ENCODE data around the gene ALKBH6. TPM values are rescaled to one million over a fixed set of nuclear protein-coding genes. Genes with fewer than 3 reads are reported as not detected.

Gene ALKBH6
- total RNA-seq, 2 experiments from 2014 or later = 28.7 to 29.0 TPM

- CTCF ChIA-PET (ENCODE audit: unreplicated experiment) = no interaction called here
- Histone ChIP-seq H3K79me2 (ENCODE audit: insufficient read depth, low read depth, low read length) (no peaks in the 10 kb centered on the region), H3K27ac (ENCODE audit: low read depth, low read length, poor library complexity, severe bottlenecking) (no peak overlapping the region), H2AFZ (ENCODE audit: low read length) (no peak overlapping the region), H3K4me3 (ENCODE audit: low read depth, low read length, poor library complexity, severe bottlenecking) (no peak overlapping the region), H3K4me1 (ENCODE audit: insufficient read depth, low read length, poor library complexity, severe bottlenecking) (no peaks in the 10 kb centered on the region), H3K4me2 (ENCODE audit: low read length) (no peak overlapping the region), H3K9me3 (ENCODE audit: low read length) (no peaks in the 10 kb centered on the region), H3K9me2 (ENCODE audit: insufficient read depth, low read length) (no peaks in the 10 kb centered on the region), H3K36me3 (ENCODE audit: insufficient read depth, low read length) (no peaks in the 10 kb centered on the region), H4K20me1 (ENCODE audit: insufficient read depth, low read length) (no peaks in the 10 kb centered on the region)
- intact Hi-C loops (cut with micrococcal nuclease; ENCODE audit: unreplicated experiment) = no loop called here
- POLR2A ChIA-PET = interaction anchor here (0.6 kb wide), 1 partner anchor 47 kb away, joined by 3 read pairs; no protein-coding TSS in a partner anchor
- DNase-seq (ENCODE audit: low spot score) = no peak
- no TSS peak for BruUV-seq (replicated peaks)
- TF ChIP-seq CTCF (conservative IDR thresholded peaks at IDR 0.05; ENCODE audit: low read length) (no peak), EZH2phosphoT487 (IDR thresholded peaks at IDR 0.05; ENCODE audit: borderline replicate concordance, low read depth, low read length) (no peak)
Observed at GRCh38 chr19:35973487-35973886, 40.5 kb downstream of the ALKBH6 start.

- H4K20me1 ChIP-seq (ENCODE audit: insufficient read depth, low read length) = no peaks in the 10 kb centered on the region
- no peaks in the 10 kb centered on the region for H3K4me1 ChIP-seq (ENCODE audit: insufficient read depth, low read length, poor library complexity, severe bottlenecking)
- H3K9me3 ChIP-seq (ENCODE audit: low read length) = no peaks in the 10 kb centered on the region
- H3K4me2 ChIP-seq (ENCODE audit: low read length) = no peak overlapping the region
- no peak for TF ChIP-seq CTCF (conservative IDR thresholded peaks at IDR 0.05; ENCODE audit: low read length)
- TF ChIP-seq EZH2phosphoT487 (IDR thresholded peaks at IDR 0.05; ENCODE audit: borderline replicate concordance, low read depth, low read length) = no peak
- no peaks in the 10 kb centered on the region for H3K36me3 ChIP-seq (ENCODE audit: insufficient read depth, low read length)
- no peak overlapping the region for H2AFZ ChIP-seq (ENCODE audit: low read length)
- no peaks in the 10 kb centered on the region for H3K79me2 ChIP-seq (ENCODE audit: insufficient read depth, low read depth, low read length)
- no peak overlapping the region for H3K27ac ChIP-seq (ENCODE audit: low read depth, low read length, poor library complexity, severe bottlenecking)
- no TSS peak for BruUV-seq (replicated peaks)
- no peak overlapping the region for H3K4me3 ChIP-seq (ENCODE audit: low read depth, low read length, poor library complexity, severe bottlenecking)
- ChIA-PET POLR2A (no interaction called here), CTCF (ENCODE audit: unreplicated experiment) (no interaction called here)
- no peaks in the 10 kb centered on the region for H3K9me2 ChIP-seq (ENCODE audit: insufficient read depth, low read length)
- DNase-seq (ENCODE audit: low spot score) = no peak
- intact Hi-C loops (cut with micrococcal nuclease; ENCODE audit: unreplicated experiment) = no loop called here
Observed at GRCh38 chr19:35966771-35967170, 47.2 kb downstream of the ALKBH6 start.

GRCh38 chr19:35963514-35963913 is 50.5 kb downstream of the ALKBH6 start:
- POLR2A ChIA-PET = no interaction called here
- no TSS peak for BruUV-seq (replicated peaks)
- intact Hi-C loops (cut with micrococcal nuclease; ENCODE audit: unreplicated experiment) = no loop called here
- no peaks in the 10 kb centered on the region for H4K20me1 ChIP-seq (ENCODE audit: insufficient read depth, low read length)
- DNase-seq (ENCODE audit: low spot score) = no peak
- no peaks in the 10 kb centered on the region for H3K9me2 ChIP-seq (ENCODE audit: insufficient read depth, low read length)
- no peak overlapping the region for H3K4me2 ChIP-seq (ENCODE audit: low read length)
- no peaks in the 10 kb centered on the region for H3K4me1 ChIP-seq (ENCODE audit: insufficient read depth, low read length, poor library complexity, severe bottlenecking)
- no peak overlapping the region for H3K4me3 ChIP-seq (ENCODE audit: low read depth, low read length, poor library complexity, severe bottlenecking)
- H3K36me3 ChIP-seq (ENCODE audit: insufficient read depth, low read length) = no peaks in the 10 kb centered on the region
- TF ChIP-seq EZH2phosphoT487 (IDR thresholded peaks at IDR 0.05; ENCODE audit: borderline replicate concordance, low read depth, low read length) = no peak
- no peak for TF ChIP-seq CTCF (conservative IDR thresholded peaks at IDR 0.05; ENCODE audit: low read length)
- H3K79me2 ChIP-seq (ENCODE audit: insufficient read depth, low read depth, low read length) = no peaks in the 10 kb centered on the region
- no peak overlapping the region for H2AFZ ChIP-seq (ENCODE audit: low read length)
- CTCF ChIA-PET (ENCODE audit: unreplicated experiment) = no interaction called here
- no peak overlapping the region for H3K27ac ChIP-seq (ENCODE audit: low read depth, low read length, poor library complexity, severe bottlenecking)
- H3K9me3 ChIP-seq (ENCODE audit: low read length) = no peaks in the 10 kb centered on the region
